Ishikawa (cell line): ENCODE measurements around the gene PIGV.

Experiments
- CREB1 ChIP-seq: IDR thresholded peaks from 2 replicates; pipeline ENCODE4 v1.6.1; 2012; ENCODE audit warnings: low read depth
- EGR1 ChIP-seq: IDR thresholded peaks from 2 replicates; pipeline ENCODE4 v1.6.1; 2012
- EP300 ChIP-seq: IDR thresholded peaks from 2 replicates; pipeline ENCODE4 v1.6.1; 2012; ENCODE audit warnings: borderline replicate concordance
- TAF1 ChIP-seq: IDR thresholded peaks from 2 replicates; pipeline ENCODE4 v1.6.1; 2012; ENCODE audit warnings: low read depth, mild to moderate bottlenecking
- TCF12 ChIP-seq: IDR thresholded peaks from 2 replicates; pipeline ENCODE4 v1.6.1; 2012; ENCODE audit warnings: low read depth
- TEAD4 ChIP-seq: IDR thresholded peaks from 2 replicates; pipeline ENCODE4 v1.6.1; 2012
- YY1 ChIP-seq: IDR thresholded peaks from 2 replicates; pipeline ENCODE4 v1.6.1; 2012; ENCODE audit warnings: low read depth
- TF ChIP-seq, protein P1 (sequence below): IDR thresholded peaks from 2 replicates; pipeline ENCODE4 v1.6.1; 2012
- TF ChIP-seq, protein P2 (sequence below): IDR thresholded peaks from 2 replicates; pipeline ENCODE4 v1.6.1; 2012; ENCODE audit warnings: low read depth, mild to moderate bottlenecking

DNA sequence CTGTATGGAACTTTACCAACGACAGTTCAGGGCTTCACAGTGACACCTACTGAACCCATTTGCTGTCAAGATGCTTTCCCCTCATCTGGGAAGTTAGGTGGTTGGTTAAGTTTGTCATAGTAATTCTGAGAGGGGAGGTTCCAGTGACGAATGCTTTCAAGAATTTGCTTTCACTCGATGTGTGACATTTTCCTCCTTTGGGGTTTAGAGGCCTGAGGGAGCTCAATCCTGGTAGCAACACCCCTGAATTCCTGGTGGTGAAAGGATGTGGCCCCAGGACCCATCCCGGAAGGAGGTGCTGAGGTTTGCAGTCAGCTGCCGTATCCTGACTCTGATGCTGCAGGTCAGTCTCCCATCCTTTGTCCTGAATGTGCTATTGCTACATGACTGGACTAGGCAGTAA, 2.8 kb downstream of the PIGV start:
- no peak for TF ChIP-seq CREB1
- no peak for TF ChIP-seq EP300
- TF ChIP-seq TEAD4 = no peak
- no peak for TF ChIP-seq TAF1
- no peak for TF ChIP-seq EGR1
- TF ChIP-seq TCF12 = no peak
- TF ChIP-seq YY1 = no peak
- TF ChIP-seq, protein P1, sequence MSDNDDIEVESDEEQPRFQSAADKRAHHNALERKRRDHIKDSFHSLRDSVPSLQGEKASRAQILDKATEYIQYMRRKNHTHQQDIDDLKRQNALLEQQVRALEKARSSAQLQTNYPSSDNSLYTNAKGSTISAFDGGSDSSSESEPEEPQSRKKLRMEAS = no peak
- TF ChIP-seq, protein P2, sequence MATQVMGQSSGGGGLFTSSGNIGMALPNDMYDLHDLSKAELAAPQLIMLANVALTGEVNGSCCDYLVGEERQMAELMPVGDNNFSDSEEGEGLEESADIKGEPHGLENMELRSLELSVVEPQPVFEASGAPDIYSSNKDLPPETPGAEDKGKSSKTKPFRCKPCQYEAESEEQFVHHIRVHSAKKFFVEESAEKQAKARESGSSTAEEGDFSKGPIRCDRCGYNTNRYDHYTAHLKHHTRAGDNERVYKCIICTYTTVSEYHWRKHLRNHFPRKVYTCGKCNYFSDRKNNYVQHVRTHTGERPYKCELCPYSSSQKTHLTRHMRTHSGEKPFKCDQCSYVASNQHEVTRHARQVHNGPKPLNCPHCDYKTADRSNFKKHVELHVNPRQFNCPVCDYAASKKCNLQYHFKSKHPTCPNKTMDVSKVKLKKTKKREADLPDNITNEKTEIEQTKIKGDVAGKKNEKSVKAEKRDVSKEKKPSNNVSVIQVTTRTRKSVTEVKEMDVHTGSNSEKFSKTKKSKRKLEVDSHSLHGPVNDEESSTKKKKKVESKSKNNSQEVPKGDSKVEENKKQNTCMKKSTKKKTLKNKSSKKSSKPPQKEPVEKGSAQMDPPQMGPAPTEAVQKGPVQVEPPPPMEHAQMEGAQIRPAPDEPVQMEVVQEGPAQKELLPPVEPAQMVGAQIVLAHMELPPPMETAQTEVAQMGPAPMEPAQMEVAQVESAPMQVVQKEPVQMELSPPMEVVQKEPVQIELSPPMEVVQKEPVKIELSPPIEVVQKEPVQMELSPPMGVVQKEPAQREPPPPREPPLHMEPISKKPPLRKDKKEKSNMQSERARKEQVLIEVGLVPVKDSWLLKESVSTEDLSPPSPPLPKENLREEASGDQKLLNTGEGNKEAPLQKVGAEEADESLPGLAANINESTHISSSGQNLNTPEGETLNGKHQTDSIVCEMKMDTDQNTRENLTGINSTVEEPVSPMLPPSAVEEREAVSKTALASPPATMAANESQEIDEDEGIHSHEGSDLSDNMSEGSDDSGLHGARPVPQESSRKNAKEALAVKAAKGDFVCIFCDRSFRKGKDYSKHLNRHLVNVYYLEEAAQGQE = no peak
